Osteocyte (in vitro differentiated cells): ENCODE results near the gene OTOP3. TPM values are rescaled to one million over a fixed set of nuclear protein-coding genes. Genes with fewer than 3 reads are reported as not detected.

ENCODE experiments used
- DNase-seq: peaks from one replicate; pipeline ENCODE4 v3.0.0; 2021; ENCODE audit warnings: mixed read lengths; ENCODE audit not compliant: unreplicated experiment; ENCODE audit errors: extremely low spot score
- H3K27ac Mint-ChIP-seq: one replicate; pipeline ENCODE4 v1.8.0; 2021; ENCODE audit warnings: mild to moderate bottlenecking, mixed read lengths; ENCODE audit not compliant: unreplicated experiment
- H3K27me3 Mint-ChIP-seq: one replicate; pipeline ENCODE4 v1.8.0; 2021; ENCODE audit warnings: mixed read lengths; ENCODE audit not compliant: unreplicated experiment
- H3K36me3 Mint-ChIP-seq: one replicate; pipeline ENCODE4 v1.8.0; 2021; ENCODE audit warnings: mixed read lengths; ENCODE audit not compliant: unreplicated experiment
- H3K4me1 Mint-ChIP-seq: one replicate; pipeline ENCODE4 v1.8.0; 2021; ENCODE audit warnings: mixed read lengths; ENCODE audit not compliant: unreplicated experiment
- H3K4me3 Mint-ChIP-seq: one replicate; pipeline ENCODE4 v1.8.0; 2021; ENCODE audit warnings: mild to moderate bottlenecking, moderate library complexity, mixed read lengths; ENCODE audit not compliant: unreplicated experiment
- H3K9me3 Mint-ChIP-seq: one replicate; pipeline ENCODE4 v1.8.0; 2021; ENCODE audit warnings: mixed read lengths; ENCODE audit not compliant: unreplicated experiment
- CTCF ChIP-seq: fragments of 200-600 bp; sonication (generic); IDR thresholded peaks from 2 replicates; pipeline ENCODE4 v1.5.0; 2021; ENCODE audit warnings: antibody characterized with exemption, mild to moderate bottlenecking, moderate library complexity
- total RNA-seq: library from RNA; stranded (reverse); gene quantifications from 2 replicates; pipeline ENCODE4 v1.2.1, GENCODE V29; 2021

OTOP3 gene
- total RNA-seq, 1 donor from 2014 or later: not detected

GRCh38 chr17:74960570-74961342 lies 25.1 kb downstream of the OTOP3 start:
- Mint-ChIP-seq H3K27me3 (peaks cover 3% of the 10 kb centered on the region), H3K4me1 (no peaks in the 10 kb centered on the region), H3K9me3 (no peaks in the 10 kb centered on the region), H3K27ac (no peak overlapping the region), H3K4me3 (no peak overlapping the region), H3K36me3 (no peaks in the 10 kb centered on the region)
- DNase-seq: no peak
- peak; percentile 46 for TF ChIP-seq CTCF

GRCh38 chr17:74961657-74962350 lies 26.1 kb downstream of the OTOP3 start:
- no peak overlapping the region for H3K4me3 Mint-ChIP-seq
- H3K9me3 Mint-ChIP-seq: no peaks in the 10 kb centered on the region
- no peaks in the 10 kb centered on the region for H3K36me3 Mint-ChIP-seq
- peak; percentile 84 for TF ChIP-seq CTCF
- peaks cover 3% of the 10 kb centered on the region for H3K27me3 Mint-ChIP-seq
- H3K27ac Mint-ChIP-seq: no peak overlapping the region
- peak; percentile 96 for DNase-seq
- no peaks in the 10 kb centered on the region for H3K4me1 Mint-ChIP-seq

- Mint-ChIP-seq H3K36me3 (no peaks in the 10 kb centered on the region), H3K4me1 (no peaks in the 10 kb centered on the region), H3K27ac (no peak overlapping the region), H3K9me3 (no peaks in the 10 kb centered on the region), H3K4me3 (no peak overlapping the region), H3K27me3 (peaks cover 3% of the 10 kb centered on the region)
- DNase-seq: no peak
- TF ChIP-seq CTCF: no peak
Observed at GRCh38 chr17:74962622-74963394, 27.1 kb downstream of the OTOP3 start.

- no peaks in the 10 kb centered on the region for H3K36me3 Mint-ChIP-seq
- no peaks in the 10 kb centered on the region for H3K4me1 Mint-ChIP-seq
- TF ChIP-seq CTCF: no peak
- no peak for DNase-seq
- no peaks in the 10 kb centered on the region for H3K9me3 Mint-ChIP-seq
- no peak overlapping the region for H3K4me3 Mint-ChIP-seq
- H3K27me3 Mint-ChIP-seq: peaks cover 3% of the 10 kb centered on the region
- H3K27ac Mint-ChIP-seq: no peak overlapping the region
Observed at GRCh38 chr17:74963656-74964055, 28.0 kb downstream of the OTOP3 start.
